GM23338 (cell line): ENCODE results near the gene VCPKMT. TPM values are rescaled to one million over a fixed set of nuclear protein-coding genes. Genes with fewer than 3 reads are reported as not detected.
"Not testable (repeated sequence)": the region's sequence is repeated elsewhere in the genome, so short reads cannot be mapped to it uniquely, and the experiment has no call there.

Source experiments
- ATAC-seq: fragments of 200-7000 bp; cut with Tn5 transposase; 3 replicates; pipeline ENCODE4 v1.9.1; 2020
- DNase-seq: peaks from one replicate; pipeline ENCODE4 v3.0.0-alpha.2; 2015; ENCODE audit warnings: low spot score
- H2AFZ ChIP-seq: fragments of 200-600 bp; sonication (generic); 2 replicates; pipeline ENCODE4 v1.8.0; 2016; ENCODE audit warnings: antibody characterized with exemption, mild to moderate bottlenecking, moderate library complexity
- H3F3A ChIP-seq: fragments of 200-600 bp; sonication (generic); replicated peaks from 2 replicates; pipeline ENCODE4 v1.8.0; 2017; ENCODE audit warnings: antibody characterized with exemption, mixed run types, low read depth
- H3K27ac ChIP-seq: fragments of 200-600 bp; sonication (generic); 2 replicates; pipeline ENCODE4 v1.6.1; 2016; ENCODE audit warnings: low read depth
- H3K27me3 ChIP-seq: fragments of 200-600 bp; sonication (generic); 2 replicates; pipeline ENCODE4 v1.8.0; 2016; ENCODE audit warnings: mild to moderate bottlenecking, mixed run types, moderate library complexity; ENCODE audit not compliant: insufficient read depth
- H3K36me3 ChIP-seq: fragments of 200-600 bp; sonication (generic); 2 replicates; pipeline ENCODE4 v1.8.0; 2016; ENCODE audit warnings: mild to moderate bottlenecking; ENCODE audit not compliant: insufficient read depth
- H3K4me1 ChIP-seq: fragments of 200-600 bp; sonication (generic); 2 replicates; pipeline ENCODE4 v1.8.0; 2016; ENCODE audit warnings: mild to moderate bottlenecking, moderate library complexity; ENCODE audit not compliant: insufficient read depth
- H3K4me2 ChIP-seq: fragments of 200-600 bp; sonication (generic); 2 replicates; pipeline ENCODE4 v1.7.1; 2017; ENCODE audit warnings: mixed run types
- H3K4me3 ChIP-seq: fragments of 200-600 bp; sonication (generic); 2 replicates; pipeline ENCODE4 v1.6.1; 2016; ENCODE audit warnings: mixed run types
- H3K79me2 ChIP-seq: fragments of 200-600 bp; sonication (generic); replicated peaks from 2 replicates; pipeline ENCODE4 v1.8.0; 2017; ENCODE audit warnings: mild to moderate bottlenecking; ENCODE audit not compliant: insufficient read depth
- H3K9me2 ChIP-seq: fragments of 200-600 bp; sonication (generic); 2 replicates; pipeline ENCODE4 v1.8.0; 2017; ENCODE audit not compliant: insufficient read depth
- H4K20me1 ChIP-seq: fragments of 200-600 bp; sonication (generic); replicated peaks from 2 replicates; pipeline ENCODE4 v1.8.0; 2017; ENCODE audit warnings: mild to moderate bottlenecking; ENCODE audit not compliant: insufficient read depth
- H3K27ac Mint-ChIP-seq: 2 replicates; pipeline ENCODE4 v1.8.0; 2020; ENCODE audit warnings: inconsistent platforms, mild to moderate bottlenecking, moderate library complexity, mixed read lengths
- H3K27me3 Mint-ChIP-seq: 3 replicates; pipeline ENCODE4 v1.8.0; 2022; ENCODE audit warnings: low read depth, mild to moderate bottlenecking, moderate library complexity, mixed read lengths, inconsistent platforms; ENCODE audit not compliant: insufficient read depth, poor library complexity
- H3K36me3 Mint-ChIP-seq: 3 replicates; pipeline ENCODE4 v1.8.0; 2021; ENCODE audit warnings: low read depth, mild to moderate bottlenecking, inconsistent platforms, moderate library complexity, mixed read lengths
- H3K4me1 Mint-ChIP-seq: 3 replicates; pipeline ENCODE4 v1.8.0; 2020; ENCODE audit warnings: mild to moderate bottlenecking, inconsistent platforms, mixed read lengths
- H3K4me3 Mint-ChIP-seq: 3 replicates; pipeline ENCODE4 v1.8.0; 2021; ENCODE audit warnings: moderate library complexity, mild to moderate bottlenecking, inconsistent platforms, mixed read lengths
- H3K9me3 Mint-ChIP-seq: 3 replicates; pipeline ENCODE4 v1.8.0; 2020; ENCODE audit warnings: moderate library complexity, mild to moderate bottlenecking, inconsistent platforms, mixed read lengths
- CREB1 ChIP-seq: fragments of 250-450 bp; sonication (Bioruptor Pico); IDR thresholded peaks from 2 replicates; pipeline ENCODE4 v1.5.0; 2020; ENCODE audit warnings: low read depth, mild to moderate bottlenecking, moderate library complexity
- EZH2 ChIP-seq: fragments of 200-600 bp; sonication (generic); IDR thresholded peaks from one replicate; pipeline ENCODE4 v1.8.0; 2017; ENCODE audit warnings: antibody characterized with exemption, mild to moderate bottlenecking, low read depth; ENCODE audit not compliant: unreplicated experiment
- JUNB ChIP-seq: IDR thresholded peaks from one replicate; pipeline ENCODE4 v1.6.1; 2016; ENCODE audit warnings: antibody characterized with exemption; ENCODE audit not compliant: unreplicated experiment
- NANOG ChIP-seq: IDR thresholded peaks from 2 replicates; pipeline ENCODE4 v1.6.1; 2016; ENCODE audit warnings: antibody characterized with exemption, borderline replicate concordance
- ZNF331 ChIP-seq: fragments of 250-450 bp; sonication (Bioruptor Pico); IDR thresholded peaks from 2 replicates; pipeline ENCODE4 v1.5.0; 2020; ENCODE audit warnings: low read depth, mild to moderate bottlenecking, moderate library complexity
- ZNF462 ChIP-seq: fragments of 250-450 bp; sonication (Bioruptor Pico); IDR thresholded peaks from 2 replicates; pipeline ENCODE4 v1.5.0; 2020; ENCODE audit warnings: mild to moderate bottlenecking, moderate library complexity
- polyA plus RNA-seq: library from polyadenylated mRNA; unstranded; fragments of >200 nt; fragmentation: Nextera tagmentation; extraction: Ambion mirVana; gene quantifications from 2 replicates; pipeline ENCODE4 v1.2.1, GENCODE V29; 2016
- total RNA-seq: library from RNA; depleted of rRNA; stranded (reverse); fragments of >200 nt; shearing (Covaris generic); gene quantifications from 2 replicates; pipeline ENCODE4 v1.2.3, GENCODE V29; 2014

The VCPKMT gene
- total and polyA plus RNA-seq, 2 experiments from 2014 or later, result 12.3 to 15.8 TPM

- no peak for TF ChIP-seq ZNF462 (CRISPR knock-in tag)
- TF ChIP-seq NANOG, result no peak
- TF ChIP-seq JUNB, result no peak
- no peak for TF ChIP-seq CREB1 (CRISPR knock-in tag)
- TF ChIP-seq ZNF331, result no peak
- no peak for TF ChIP-seq EZH2
Observed at GRCh38 chr14:50082308-50082742, 34.0 kb downstream of the VCPKMT start (continued).

- H3K9me3 Mint-ChIP-seq, H3K36me3 ChIP-seq, H3K79me2 ChIP-seq, H3K27me3 Mint-ChIP-seq, H3K27me3 ChIP-seq, H3F3A ChIP-seq, H3K27ac ChIP-seq, H3K36me3 Mint-ChIP-seq, H3K9me2 ChIP-seq, H3K4me3 ChIP-seq, H2AFZ ChIP-seq, H4K20me1 ChIP-seq, ATAC-seq, DNase-seq, H3K4me1 Mint-ChIP-seq, H3K4me3 Mint-ChIP-seq, H3K27ac Mint-ChIP-seq, H3K4me2 ChIP-seq: not testable (repeated sequence)
- peaks cover 10% of the 10 kb centered on the region for H3K4me1 ChIP-seq
Observed at GRCh38 chr14:50079103-50079502, 37.3 kb downstream of the VCPKMT start.

- H3K79me2 ChIP-seq, H3K4me1 Mint-ChIP-seq, H3K36me3 Mint-ChIP-seq, H3K4me2 ChIP-seq, H3K4me3 ChIP-seq, H3K4me3 Mint-ChIP-seq, H3K27me3 Mint-ChIP-seq, ATAC-seq, H3F3A ChIP-seq, H3K9me3 Mint-ChIP-seq, H3K9me2 ChIP-seq, H3K4me1 ChIP-seq, H3K27ac Mint-ChIP-seq, H3K27ac ChIP-seq, DNase-seq, H3K27me3 ChIP-seq, H2AFZ ChIP-seq, H3K36me3 ChIP-seq, H4K20me1 ChIP-seq: not testable (repeated sequence)
Observed at GRCh38 chr14:50073663-50074062, 42.7 kb downstream of the VCPKMT start.
